GM18505 (cell line): ENCODE measurements around the gene QPCT.
A peak's percentile ranks its signal among the peaks of the same experiment; 100 is the strongest.
"Not testable (repeated sequence)": the region's sequence is repeated elsewhere in the genome, so short reads cannot be mapped to it uniquely, and the experiment has no call there.

Experiments used
- ATAC-seq: cut with Tn5 transposase; IDR thresholded peaks from one replicate; pipeline ENCODE4 v1.9.1; 2021; ENCODE audit not compliant: unreplicated experiment
- POLR2A ChIP-seq: IDR thresholded peaks from 4 replicates; pipeline ENCODE4 v1.6.1; 2011; ENCODE audit warnings: borderline replicate concordance; ENCODE audit not compliant: insufficient read depth, insufficient read length; ENCODE audit errors: extremely low read depth

Gene QPCT

DNA sequence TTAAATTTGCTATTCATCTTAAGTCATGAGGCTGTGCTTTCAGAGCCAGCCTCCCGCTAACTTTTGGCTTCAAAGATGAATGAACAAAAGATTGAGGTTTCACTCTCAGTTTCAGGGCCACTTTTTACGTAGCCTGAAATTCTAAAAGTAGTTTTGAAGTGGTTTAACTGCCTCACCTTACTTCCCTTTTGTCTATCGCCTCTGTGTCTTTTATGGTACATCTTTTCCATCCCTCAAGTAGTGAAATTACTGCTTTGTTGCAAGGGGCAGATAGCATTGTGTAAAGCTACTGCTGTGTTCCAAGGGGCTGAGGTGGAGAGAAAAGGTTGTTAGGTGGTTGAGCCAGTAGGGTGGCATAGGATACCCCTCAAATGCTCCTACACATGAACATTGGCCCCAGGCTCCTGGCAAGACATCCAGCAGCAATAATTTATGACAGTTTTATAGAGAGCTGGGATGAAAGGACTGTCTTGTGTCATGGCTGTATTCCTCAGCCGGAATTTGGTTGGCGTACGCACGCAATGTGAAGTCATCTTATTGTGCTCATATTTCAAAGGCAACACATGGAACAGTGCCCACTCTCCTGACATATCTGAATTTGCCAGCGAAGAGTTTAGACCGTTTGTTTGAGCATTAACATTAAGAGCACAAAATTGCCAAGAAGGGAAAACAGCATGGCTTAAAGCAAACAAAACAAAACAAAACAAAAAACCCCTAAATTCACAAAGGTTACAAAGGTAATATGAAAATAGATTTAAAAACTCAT, 32.2 kb downstream of the QPCT start:
- peak; percentile 85 for ATAC-seq
- no peak for TF ChIP-seq POLR2A

DNA sequence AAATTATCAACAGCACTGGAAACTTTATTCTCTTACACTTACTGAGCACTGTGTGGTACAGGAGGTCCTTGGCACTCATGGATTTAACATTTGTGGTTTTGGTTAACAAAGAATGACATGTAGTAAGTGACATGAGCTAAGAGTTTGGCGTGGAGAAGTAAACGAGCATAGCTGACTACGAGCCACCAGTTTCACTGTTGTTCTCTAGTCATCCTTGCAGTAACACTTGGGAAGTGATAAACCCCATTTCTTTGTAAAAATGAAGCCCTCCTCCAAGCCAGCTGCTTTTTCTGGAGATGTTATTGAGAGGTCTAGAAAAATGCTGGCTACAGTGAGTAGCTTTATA, 32.7 kb downstream of the QPCT start:
- peak; percentile 44 for ATAC-seq
- no peak for TF ChIP-seq POLR2A

DNA sequence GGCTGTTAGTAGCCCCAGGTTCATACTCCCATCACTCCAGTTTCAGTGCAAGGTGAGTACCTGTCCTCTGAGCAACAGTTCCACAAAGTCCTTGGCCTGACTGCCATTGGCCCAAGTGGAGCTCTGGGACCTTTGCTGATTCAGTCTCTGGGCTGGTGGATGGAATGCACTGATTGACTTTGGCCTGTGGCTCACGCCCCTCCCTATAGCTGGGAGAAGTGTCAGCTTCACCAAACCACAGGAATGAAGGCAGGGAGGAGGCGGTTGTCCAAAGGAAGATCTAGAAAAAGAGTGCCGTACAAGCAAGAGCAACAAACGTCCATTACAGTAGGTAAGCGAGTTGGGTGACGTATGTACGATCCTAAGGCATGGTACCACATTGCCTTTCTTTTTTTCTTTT, 34.0 kb downstream of the QPCT start:
- TF ChIP-seq POLR2A = no peak
- ATAC-seq = no peak

DNA sequence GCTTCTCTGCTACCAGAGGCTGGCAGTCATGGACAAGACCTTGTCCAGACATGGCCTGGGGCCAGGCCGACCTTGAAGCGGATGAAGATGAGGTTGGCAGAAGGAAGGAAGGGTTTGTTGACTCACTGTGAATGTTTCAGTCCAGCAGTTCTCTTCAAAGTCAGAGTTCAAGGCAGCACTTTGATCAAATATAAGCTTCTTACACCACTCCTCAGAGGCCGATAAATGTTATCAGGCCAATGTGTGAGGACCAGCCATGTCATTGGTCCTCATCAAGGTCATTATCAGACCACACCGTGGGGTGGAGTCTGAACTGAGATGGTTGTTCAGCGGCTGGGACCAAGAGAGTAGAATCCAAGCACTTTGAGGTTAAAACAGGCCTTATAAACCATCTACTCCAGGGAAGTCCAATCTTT, 35.5 kb downstream of the QPCT start:
- no peak for TF ChIP-seq POLR2A
- no peak for ATAC-seq

DNA sequence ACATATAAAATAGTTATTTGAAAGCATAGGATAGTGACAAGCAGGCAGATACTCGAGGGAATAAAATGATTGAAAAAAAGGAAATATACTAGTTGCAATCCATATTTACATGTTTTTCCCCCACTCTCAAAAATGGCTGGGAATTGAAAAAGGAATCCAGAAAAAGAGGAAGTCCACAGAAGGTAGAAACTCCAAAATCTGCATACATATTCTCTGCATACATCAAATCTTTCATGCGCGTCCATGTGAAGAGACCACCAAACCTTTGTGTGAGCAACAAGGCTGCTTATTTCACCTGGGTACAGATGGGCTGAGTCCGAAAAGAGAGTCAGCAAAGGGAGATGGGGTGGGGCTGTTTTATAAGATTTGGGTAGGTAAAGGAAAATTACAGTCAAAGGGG, 36.4 kb downstream of the QPCT start:
- not testable (repeated sequence) for ATAC-seq

DNA sequence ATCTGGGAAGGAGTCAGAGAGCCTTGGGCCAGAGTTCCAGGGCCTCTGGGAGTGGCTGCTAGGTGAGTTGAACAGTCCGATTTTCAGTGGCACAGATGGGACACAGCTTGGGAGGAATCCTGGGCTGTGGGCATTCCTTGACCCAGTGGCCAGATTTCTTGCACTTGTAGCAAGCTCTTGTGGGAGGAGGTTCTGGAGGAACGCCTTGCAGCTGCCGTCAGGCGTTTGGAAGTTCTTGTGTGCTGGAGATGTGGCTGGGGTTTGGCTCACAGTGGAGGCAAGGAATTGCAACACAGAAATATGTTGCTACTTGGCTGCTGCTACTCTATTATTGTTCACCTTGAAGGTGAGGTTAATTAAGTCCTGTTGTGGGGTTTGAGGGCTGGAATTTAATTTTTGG, 39.8 kb downstream of the QPCT start:
- not testable (repeated sequence) for ATAC-seq

DNA sequence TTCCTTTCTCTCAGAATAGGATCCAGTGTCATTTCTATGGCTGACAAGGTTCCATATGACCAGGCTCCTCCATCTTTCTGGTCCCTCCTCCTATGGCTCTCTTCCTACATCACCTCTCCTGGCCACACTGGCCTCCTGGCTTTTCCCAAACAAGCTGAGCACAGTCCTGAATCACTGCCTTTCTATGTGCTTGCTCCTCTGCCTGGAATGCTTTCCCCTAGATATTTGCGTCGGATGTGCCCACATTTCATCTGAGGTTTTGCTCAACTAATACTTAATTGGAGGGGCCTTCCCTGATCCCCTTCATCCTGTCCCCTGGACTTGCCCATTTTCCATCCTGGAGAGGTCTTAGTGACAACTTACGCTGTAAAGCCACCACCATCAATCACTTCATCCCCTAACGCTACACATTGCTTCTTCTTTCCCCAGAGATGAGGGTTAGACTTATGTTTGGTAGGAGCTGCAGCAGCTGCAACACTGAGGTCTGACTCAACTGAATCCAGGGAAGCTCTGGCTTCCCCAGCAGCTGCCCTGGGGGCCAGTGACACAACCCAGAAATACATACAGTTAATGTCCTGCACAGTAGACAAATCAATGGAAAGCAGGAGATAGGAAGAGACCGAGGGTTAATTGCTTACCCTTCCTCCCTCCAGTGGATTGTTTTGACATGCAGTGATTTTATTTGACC, 42.9 kb downstream of the QPCT start:
- no peak for ATAC-seq
- TF ChIP-seq POLR2A = no peak

DNA sequence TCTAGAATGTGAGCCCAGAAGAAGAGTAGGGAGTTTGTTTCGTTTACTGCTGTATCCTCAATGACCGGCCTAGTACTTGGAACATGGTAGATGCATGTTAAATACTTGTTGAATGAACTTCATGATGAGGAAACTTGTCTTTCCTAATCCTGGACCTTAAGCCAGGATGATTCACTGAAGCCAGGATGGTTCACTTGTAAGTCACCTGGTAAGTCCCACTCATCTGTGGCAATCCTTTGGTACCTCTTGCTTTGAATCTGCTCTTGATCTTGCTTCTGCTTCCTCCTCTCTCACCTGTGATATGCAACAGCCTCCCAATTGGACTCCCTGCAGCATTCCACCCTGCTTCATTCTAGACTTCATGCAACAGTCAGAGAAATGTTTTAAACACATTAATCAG, 43.6 kb downstream of the QPCT start:
- TF ChIP-seq POLR2A = no peak
- ATAC-seq = no peak

DNA sequence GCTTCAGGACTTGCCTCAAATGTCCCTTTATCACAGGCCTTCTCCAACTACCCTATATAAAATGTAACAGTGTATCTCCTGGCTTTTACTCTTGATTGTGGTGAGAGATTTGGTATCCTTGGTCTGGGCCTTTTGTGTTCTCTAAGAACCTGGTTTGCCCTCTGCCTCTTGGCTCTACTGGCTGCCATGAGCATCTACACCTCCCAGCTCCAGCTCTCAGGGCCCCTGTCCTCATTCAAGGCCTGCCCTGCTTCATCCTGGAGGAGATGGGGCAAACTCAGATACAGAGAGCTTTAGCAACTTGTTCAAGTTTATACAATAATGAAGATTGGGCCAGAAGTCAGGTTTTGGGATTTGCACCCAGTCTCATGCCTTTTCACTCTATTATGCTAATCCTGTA, 45.0 kb downstream of the QPCT start:
- no peak for ATAC-seq
- TF ChIP-seq POLR2A = no peak

DNA sequence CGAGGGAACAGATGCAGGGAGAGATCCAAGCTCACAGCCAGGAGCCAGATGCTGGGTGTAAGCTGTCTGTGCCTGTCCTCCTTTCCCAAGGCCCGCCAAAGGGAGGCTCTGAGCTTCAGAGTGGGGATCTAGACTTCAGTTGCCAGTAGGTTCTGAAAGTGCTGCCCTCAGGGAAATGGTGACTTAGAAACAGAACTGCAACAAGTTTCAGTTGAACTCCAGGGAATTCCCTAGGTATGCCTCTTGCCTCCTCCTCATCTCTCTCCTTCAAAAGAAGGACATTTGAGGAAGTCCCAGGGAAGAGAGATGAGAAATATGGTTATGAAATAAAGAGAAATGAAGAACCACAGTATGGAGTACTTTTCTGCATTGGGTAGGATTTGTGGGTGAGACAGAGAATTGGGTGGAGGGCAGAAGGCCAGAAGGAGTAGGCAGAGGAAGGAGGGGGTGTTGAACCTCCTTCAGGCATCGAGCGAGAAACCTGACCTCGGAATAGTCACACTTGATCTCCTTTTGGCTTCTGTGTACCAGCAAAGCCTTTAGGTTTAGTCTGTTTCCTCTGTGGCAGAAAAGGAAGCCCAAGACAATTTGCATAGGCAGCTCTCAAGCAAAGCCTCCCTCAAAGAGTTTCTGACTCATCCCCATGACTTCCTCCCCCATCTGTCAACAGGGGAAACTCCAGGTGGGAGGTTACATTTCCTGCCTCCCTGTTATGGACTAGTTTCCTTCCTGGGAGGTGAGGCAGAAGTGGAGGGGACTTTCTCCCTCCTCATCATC, 45.7 kb downstream of the QPCT start:
- no peak for TF ChIP-seq POLR2A
- peak; percentile 88 for ATAC-seq

DNA sequence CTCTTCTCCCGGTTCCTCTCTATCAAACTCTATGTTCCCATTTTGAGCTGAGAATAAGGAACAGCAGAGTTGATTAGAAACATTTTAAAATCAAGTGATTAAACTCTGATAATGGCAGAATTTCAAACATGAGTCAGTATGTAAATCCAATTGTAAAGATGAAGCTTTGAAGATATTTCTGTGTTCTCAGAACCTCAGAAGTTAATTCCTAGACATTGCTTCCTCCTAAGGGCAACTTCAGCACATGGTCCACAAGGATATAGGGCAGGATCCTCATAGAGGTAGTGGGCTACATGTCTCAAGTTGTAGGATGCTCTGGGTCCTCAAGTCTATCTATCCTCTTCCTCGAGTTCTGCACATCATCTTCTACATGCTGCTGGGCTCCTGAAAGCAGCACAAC, 46.3 kb downstream of the QPCT start:
- ATAC-seq = no peak
- no peak for TF ChIP-seq POLR2A

DNA sequence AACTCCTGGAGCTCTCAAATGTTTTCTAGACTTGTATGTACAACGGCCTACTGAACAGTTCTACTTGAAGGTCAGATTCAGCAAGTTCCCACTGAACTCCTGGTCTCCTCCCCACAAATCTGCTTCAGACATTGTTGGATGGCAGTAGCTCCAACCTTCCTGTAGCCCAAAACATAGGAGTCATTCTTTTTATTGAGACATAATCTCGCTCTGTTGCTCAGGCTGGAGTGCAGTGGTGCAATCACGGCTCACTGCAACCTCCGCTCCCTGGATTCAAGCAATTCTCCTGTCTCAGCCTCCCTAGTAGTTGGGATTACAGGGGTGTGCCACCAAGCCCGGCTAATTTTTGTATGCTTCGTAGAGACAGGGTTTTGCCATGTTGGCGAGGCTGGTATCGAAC, 47.3 kb downstream of the QPCT start:
- no peak for ATAC-seq
- TF ChIP-seq POLR2A = no peak

DNA sequence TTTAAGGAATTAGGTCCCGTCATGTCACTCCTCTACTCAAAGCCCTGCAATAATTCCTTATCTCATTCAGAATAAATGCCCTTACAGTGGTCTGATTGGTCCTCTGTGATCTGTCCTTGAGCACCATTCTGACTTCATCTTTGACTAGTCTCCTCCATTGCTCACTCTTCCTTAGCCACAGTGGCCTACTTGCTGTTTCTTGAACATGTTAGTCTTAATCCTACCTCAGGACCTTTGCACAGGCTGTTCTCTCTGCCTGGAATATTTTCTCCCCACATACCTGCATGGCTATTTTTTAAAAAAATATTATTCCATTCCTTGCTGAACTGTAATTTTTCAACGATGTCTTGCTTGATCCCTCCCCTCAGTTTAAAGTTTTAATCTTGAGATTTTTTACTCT, 48.0 kb downstream of the QPCT start:
- no peak for TF ChIP-seq POLR2A
- no peak for ATAC-seq

DNA sequence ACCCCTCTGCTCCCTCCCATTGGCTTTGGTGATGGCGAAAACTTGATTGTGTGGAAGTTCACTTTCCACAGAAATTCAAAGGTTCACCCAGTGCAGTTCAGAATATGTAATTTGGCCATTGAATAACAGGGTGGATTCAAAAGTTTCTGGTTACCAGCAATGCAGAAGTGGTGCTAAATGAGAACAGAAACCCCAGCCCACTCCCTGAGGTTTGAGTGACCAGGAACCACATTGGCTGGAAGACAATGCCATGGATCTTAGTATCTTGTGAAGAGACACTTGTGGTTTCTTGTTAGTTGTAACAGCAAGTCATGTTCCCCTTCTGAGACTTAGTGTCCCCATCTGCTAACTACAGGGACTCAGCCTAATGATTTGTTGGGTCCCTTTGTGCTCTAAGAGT, 49.8 kb downstream of the QPCT start:
- no peak for TF ChIP-seq POLR2A
- no peak for ATAC-seq
